Activated gamma-delta T cell treated with Interleukin-2 at 50 U/mL for 16 hours (primary cell): ENCODE data around the gene RAP1GAP2.
A peak's percentile ranks its signal among the peaks of the same experiment; 100 is the strongest.
"Not testable (repeated sequence)": the region's sequence is repeated elsewhere in the genome, so short reads cannot be mapped to it uniquely, and the experiment has no call there.

Experiments used
- DNase-seq: peaks from one replicate; pipeline ENCODE4 v3.0.0-alpha.2; 2020

Gene RAP1GAP2

DNA sequence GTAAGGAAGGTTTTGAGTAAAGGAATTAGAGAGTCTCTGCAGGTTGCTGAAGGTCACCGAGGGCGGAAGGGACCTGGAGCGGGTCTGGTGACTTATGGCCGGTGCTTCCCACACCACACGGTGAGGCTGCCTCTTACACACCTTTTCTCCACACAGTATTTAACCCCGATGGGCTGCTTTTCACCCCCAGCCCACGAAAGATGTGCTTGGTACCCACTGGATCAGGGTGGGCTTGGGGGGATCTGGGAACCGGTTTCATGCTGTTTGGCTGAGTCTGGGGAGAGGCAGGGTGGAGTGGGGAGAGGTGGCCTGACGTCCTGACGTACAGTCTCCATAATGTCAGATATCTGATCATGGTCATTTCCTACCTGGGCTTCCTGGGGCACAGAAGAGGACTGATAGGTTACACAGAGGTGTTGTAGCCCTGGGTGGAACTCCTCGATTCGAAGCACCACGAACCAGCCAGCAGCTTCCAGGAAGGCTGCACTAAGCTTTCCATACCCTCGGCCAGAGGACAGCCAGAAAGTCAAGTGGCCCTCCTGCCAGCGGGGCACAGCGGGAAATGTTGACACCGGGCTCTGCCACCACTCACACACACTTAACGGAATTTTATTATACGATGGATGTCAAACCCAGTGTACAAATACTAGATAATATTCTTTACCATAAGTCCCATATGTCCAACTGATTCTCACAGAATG lies 233.1 kb downstream of the RAP1GAP2 start:
- no peak for DNase-seq

DNA sequence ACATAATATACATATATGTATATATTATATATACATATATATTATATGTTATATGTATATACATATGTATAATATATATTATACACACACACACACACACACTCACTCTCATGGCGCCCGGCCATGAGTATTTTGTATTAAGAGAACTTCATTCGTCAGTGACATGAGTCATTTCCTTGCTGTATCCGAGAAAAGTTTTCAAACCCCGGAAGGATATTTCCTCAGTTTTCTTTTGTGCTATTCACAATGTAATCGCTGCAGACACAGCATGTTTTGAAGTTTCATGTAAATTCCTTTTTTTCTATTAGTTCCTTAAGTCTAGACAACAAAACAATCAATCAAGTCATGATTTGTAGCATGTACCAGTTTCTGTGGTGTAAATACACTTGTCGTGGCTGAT lies 233.9 kb downstream of the RAP1GAP2 start:
- no peak for DNase-seq

DNA sequence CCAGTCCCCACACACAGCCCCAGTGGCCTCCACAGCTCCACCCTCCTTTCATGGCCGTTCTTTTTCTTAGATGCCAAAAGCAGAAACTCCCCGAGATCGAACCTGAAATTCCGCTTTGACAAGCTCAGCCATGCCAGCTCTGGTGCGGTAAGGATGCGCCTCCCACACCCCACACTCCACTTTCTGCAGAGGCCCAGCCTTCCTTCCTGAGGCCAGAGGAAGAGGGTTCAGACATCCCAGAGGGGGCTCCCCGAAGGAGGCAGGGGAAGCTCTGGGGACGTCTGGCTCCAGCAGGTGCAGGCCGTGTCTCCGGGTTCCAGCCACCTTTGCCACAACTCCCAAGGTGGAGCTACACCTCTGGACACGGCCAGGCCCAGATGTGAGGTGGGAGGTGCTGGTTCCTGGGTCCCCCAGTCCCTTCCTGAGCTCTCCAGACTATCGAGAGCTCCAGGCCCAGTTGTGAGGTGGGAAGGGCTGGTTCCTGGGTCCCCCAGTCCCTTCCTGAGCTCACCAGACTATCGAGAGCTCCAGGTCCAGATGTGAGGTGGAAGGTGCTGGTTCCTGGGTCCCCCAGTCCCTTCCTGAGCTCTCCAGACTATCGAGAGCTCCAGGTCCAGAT lies 234.7 kb downstream of the RAP1GAP2 start:
- not testable (repeated sequence) for DNase-seq

GRCh38 chr17:3032258-3033247 lies 236.3 kb downstream of the RAP1GAP2 start:
- no peak for DNase-seq

GRCh38 chr17:3033248-3033640 lies 237.0 kb downstream of the RAP1GAP2 start:
- DNase-seq, result no peak

DNA sequence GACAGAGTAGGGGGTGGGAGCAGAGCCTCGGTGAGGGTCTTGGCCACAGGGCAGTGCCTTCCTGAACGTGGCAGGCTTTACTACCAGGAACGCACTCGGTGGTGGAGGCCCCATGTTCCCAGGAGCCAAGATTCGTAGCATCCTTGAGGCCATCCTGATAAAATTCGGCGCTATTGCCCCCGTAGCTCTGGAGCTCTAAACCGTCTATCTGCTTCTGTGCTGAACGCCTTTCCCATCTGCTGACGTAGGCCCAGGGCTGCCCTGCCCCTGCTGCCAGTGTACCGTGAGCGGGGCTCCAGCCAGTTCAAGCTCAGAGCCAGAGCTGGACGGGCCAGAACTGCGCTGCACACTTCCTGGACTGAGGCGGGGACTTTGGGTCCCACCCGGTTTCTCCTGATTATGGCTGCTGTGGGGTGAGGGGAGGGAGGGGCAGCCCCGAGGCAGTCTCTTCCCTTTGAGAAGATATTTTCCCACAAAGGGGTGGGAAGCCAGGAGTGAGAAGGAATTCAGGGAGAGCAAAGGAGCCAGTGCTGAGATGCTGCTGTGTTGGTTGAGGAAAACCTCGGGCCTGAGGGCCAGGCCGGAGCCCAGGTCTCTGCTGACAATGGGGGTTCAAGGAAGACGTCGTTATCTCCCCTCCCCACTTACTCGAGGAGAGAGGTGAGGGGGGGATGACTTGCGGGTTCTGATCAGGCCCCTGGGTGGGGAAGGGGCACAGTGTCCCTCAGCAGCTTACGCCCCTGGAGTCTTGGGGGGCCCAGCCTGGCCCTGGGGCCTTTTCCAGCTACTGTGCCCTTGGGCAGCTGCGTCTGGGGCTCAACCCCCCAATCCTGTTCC lies 237.7 kb downstream of the RAP1GAP2 start:
- no peak for DNase-seq

DNA sequence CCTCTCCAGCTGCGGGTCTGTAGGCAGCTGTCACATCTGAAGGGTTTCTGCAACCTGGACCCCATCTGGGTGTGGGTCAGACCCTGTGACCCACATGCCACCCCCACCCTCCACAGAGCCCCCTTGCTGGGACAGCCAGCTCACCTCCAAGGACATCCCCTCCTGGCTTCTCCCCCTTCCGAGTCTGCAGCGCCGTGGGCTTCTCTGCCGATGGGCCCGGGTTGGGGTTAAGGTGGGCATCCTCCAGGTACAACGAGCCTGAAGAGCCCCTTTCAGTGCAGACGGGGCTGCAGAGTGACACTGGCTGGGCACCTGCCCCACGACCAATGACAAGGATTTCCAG lies 238.3 kb downstream of the RAP1GAP2 start:
- no peak for DNase-seq

DNA sequence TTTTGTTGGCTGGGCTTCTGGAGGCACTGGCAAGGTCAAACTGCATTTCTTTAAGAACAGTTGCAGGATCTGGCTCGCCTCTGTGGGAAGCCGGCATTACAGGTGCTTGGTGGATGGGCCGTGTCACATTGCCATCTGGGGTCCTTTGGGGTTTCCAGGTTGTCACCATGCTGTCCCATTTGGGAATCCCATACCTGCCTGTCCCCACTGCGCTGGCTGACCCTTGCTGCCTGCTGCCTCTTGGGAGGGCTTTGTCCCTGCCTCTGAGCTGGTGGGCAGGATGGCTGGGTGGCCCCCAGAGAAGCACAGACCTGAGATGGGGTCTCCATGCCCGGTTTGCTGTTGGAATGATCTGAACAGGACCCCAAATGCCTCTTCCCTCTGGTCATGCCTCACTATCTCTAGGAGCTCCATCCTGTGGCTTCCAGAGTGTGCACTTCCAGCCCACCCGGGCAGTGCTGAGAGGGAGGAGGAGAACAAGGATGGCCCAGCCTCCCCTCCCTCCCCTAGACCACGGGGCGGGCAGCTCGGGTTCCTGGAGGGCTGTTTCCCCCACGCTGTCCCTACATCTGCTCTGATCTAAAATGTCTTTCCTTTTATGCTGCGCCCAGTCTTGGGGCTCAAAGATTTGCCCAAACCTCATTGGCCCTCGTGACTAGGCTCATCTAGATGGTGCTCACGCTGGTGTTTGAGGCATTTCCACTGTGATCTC lies 239.2 kb downstream of the RAP1GAP2 start:
- DNase-seq, result no peak

DNA sequence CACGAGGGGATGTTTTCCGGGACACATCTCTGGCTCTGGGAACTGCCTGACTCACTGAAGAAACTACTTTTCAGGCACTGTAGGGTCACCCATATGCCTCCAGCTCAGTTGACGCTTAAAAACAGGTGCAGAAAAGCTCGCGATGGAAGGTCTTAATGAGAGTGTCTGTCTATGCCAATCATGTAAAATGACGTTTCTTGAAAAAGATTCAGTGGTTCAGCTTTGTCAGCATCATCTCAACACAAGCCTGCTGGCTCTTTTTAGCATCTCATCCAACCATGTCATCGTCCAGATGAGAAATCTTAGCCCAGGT lies 239.7 kb downstream of the RAP1GAP2 start:
- no peak for DNase-seq

GRCh38 chr17:3036800-3037199 lies 240.6 kb downstream of the RAP1GAP2 start:
- no peak for DNase-seq

GRCh38 chr17:3037259-3037658 lies 241.0 kb downstream of the RAP1GAP2 start:
- no peak for DNase-seq

DNA sequence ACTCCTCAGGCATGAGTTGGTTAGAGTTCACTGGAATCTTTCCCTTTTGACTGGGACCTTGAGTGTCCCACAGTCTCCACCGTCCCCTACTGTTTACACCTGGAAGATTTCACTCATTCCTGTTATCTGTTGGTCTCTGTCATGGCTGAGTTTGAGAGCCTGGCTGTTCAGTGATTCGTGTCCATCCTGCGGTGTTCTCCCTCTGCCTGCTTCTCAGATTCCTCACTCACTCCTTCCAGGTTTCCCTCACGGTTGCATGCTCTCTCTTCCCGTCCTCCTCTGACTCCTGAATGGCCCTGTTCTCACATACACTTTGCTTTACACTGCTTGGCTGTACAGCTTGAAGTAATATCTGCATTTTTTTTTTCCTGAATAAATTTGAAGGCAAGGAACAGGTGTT lies 242.7 kb downstream of the RAP1GAP2 start:
- DNase-seq, result no peak

DNA sequence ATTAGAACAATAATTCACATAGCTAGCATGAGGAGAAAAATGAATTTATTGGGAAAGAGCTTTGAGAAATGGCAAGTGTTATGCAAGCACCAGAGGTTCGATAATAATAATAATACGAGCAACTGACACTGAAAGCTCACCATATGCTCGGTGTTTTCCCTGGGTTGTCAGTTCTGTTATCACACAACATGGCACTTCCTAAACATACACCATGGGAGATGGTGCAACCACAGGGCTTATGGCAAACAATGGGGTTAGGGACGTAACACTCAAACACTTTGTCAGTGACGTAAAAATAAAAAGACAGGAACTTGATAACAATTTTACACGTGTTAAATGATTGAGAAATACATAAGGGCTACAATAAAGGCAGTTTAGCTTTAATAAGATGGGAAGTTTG lies 243.5 kb downstream of the RAP1GAP2 start:
- no peak for DNase-seq

GRCh38 chr17:3040882-3041281 lies 244.6 kb downstream of the RAP1GAP2 start:
- DNase-seq, result no peak

GRCh38 chr17:3043737-3044365 lies 247.6 kb downstream of the RAP1GAP2 start:
- no peak for DNase-seq

DNA sequence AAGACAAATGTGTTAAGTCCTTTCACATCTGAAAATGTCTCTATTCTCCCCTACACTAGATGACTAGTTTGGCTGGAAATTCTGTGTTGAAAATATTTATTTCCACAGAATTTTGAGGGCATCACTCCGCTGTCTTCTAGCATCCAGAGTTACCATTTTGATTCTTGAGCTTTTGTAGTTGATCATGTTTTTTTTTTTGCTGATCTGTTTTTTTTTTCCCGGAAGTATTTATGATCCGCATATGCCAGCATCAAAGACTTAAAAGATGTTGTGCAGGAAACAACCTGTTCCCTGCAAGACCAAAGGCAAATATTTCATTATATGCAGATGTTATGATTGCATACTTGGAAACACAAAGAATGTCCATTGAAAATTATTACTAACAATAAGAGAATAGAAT lies 250.5 kb downstream of the RAP1GAP2 start:
- DNase-seq, result no peak

DNA sequence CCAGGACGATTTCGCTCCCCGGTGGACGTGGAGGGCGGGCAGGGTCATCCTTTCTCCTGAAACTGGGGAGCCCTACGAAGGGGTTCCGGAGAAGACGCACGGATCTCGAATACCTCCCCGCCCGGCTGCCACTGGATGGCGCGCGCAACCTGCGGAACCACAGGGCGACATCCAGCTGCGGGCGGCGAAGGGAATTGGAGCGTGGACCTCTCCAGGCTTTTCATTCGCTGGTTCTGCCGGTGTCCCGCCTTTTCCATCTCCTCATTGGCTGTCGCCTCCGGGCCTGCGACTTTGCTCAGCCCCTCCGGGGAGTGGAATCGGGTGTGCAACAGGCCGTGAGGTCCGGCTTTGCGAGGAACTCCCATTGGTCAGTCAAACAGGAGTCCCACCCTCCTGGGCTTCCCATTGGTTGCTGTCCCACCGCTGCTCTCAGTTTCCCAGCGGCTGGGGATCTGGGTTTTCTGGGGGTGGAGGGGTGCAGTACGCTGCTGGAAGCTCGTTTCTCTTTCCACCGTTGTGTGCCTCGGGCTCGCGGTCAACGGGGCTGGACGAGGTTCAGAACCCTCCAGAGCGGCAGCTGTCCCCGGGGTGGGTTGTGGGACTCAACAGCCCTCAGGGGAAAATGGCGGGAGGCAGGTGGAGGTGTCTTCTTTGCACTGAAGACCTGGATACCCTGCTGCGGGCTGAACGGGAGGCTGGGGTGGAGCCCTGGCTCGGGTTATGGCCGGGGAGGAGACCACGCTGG lies 252.7 kb downstream of the RAP1GAP2 start:
- peak; percentile 89 for DNase-seq

DNA sequence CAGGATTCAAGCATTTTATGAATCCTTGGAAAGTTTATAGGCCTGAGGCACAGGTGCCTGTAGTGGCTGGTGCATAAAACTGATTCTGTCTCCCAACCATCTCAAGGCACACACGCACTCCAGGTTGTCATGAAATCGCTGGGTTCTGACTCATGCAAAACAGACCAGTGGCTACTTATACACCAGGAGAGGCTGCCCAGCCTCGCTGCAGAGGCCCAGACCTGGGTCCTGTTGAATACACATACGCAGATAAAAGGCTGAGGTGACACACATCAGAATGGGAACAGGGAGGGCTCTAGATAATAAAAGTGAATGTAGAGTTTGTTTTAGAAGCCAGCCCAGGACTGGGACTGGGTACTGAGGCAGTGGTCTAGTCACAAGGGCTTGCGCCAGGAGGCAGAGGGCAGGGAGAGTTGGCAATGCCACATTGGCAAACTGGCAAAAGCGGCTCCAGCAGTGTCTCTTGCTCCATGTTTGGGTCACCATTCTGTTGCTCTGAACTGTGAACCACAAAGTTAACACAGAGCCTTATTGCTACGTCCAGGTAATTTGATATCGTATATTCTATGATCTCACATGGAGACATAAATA lies 253.6 kb downstream of the RAP1GAP2 start:
- DNase-seq, result no peak

DNA sequence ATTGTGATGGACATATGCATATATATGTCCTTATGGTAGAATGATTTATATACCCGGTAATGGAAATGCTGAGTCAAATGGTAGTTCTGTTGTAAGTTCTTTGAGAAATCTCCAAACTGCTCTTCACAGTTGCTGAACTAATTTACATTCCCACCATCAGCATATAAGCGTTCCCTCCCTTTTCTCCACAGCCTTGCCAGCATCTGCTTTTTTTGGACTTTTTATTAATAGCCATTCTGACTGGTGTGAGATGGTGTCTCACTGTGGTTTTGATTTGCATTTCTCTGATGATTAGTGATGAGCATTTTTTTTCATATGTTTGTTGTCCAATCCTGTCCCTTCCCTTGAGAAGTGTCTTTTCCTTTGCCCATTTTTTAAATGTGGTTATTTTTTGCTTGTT lies 258.6 kb downstream of the RAP1GAP2 start:
- not testable (repeated sequence) for DNase-seq

- not testable (repeated sequence) for DNase-seq
These were observed 266.7 kb downstream of the RAP1GAP2 start for GRCh38 chr17:3062824-3063377.
